NCI-H510A treated with DMSO at 0.1 percent for 48 hours (cell line): ENCODE data around the gene TSPAN3.

Experiments used
- DNase-seq: peaks from one replicate; lab custom pipeline; 2025; lab: John Stamatoyannopoulos, UW

Gene TSPAN3

DNA sequence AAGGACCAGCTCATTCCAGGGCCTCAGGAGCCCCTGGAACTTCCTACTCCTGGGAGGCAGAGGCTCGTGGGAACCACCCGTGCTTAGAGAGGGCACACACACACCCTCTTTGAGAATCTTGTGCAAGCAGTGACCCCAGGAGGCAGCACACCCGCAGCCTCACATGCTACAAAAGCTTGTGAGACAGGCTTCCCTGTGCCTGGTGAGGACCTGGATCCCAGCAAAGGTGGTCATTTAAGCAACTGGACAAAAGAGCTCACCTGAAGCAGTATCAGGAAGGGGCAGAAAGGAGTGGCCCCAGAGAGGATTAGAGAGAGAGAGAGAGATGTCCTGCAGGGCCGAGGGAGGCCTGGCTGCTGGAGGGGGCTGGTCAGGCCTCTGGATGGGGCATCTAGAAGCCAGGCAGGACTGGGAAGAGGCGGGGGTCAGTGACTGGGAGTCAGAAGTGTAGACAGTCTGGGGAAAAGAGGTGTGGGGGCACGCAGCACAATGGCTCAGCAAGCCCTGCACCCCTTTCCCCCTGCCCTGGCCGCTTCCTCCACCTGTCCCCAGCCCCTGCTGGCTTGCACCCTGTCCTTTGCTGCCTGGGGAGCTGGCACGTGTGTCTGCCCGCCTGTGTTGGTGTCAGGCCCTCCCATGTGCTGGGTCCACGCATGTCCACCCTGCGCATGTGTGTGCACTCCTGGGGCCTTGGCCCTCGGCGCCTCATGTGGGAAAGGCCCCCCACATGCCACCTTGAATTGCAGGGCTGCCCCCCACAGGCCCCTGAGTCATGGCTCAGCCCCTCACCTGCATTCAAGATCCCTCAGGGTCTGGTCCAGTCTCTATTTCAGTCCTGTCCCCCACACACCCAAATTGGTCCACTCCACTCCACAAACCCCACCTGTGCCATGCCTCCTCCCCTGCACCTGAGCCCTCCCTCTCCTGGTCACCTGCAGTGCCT, 36.9 kb downstream of the TSPAN3 start:
- no peak for DNase-seq

DNA sequence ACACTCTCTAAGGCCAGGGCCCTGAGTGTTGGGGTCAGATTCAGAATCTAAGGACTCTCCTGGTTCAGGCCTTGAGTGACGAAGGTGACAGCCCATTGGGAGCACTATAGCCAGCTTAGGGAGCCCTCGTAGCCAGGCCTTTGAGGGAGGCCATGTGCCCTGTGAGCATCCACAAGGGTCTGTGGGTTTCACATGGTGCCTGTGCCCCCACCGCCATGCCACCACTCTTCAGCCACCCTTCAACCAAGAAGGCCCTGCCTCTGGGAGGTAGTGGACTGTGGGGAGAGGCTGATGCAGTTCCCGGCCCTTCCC, 37.5 kb downstream of the TSPAN3 start:
- no peak for DNase-seq

DNA sequence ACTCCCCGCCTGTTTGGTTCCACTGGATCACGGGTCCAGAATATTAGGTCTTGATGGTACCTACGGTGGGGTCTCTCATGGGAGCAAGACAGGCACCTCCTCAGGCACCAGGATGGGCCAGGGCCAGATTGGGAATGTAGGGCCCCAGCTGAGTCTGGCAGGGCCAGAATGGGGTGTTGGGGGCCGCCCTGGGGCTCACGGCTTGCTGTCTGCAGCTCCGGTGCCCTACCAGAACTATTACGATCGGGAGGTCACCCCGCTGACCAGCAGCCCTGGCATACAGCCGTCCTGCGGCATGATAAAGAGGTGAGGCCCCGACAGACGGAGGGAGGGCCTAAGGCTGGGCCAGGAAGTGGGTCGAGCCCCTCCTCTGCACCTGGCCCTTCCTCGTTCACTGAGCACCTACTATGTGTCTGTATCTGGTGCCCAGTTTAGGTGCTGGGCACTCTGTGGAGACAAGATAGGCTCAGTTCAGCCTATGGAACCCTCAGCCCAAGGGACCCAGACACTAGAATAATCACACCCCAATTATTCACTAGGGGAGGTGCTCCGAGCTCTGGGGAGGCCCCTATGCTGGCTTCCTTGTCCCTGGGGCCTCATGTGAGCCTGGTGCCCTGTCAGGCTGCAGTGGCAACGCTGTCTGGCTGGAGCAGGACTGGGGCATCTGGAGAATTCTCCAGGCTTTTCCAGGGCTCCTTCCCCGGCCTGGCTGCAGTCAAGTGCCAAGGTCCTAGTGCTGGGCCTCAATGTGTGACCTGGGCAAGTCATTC, 38.1 kb downstream of the TSPAN3 start:
- DNase-seq = no peak

DNA sequence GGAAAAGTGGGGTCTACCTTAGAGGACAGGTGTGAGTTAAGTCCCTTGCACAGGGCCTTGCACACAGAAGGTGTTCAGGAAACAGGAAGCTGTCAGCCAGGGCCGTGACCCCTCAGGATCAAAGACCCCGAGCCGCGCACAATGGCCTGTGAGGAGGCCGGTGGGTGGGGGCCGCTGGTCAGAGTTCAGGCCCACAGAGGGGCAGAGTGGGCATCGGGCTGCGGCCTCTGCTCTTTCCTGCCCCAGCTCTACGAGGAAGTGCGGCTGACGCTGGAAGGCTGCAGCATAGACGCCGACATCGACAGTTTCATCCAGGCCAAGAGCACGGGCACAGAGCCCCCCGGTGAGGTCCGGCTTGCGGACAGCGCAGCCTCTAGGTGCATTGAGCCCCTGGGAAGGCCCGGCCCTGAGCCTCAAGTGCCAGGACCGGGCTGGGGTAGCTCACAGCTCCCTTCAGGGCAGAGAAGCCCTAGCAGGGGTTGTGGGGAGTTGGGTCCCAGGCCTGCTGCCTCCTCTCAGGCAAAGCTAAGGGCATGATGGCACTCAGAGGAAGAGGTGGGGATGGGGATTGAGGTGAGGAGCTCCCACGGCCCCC, 38.8 kb downstream of the TSPAN3 start:
- no peak for DNase-seq

DNA sequence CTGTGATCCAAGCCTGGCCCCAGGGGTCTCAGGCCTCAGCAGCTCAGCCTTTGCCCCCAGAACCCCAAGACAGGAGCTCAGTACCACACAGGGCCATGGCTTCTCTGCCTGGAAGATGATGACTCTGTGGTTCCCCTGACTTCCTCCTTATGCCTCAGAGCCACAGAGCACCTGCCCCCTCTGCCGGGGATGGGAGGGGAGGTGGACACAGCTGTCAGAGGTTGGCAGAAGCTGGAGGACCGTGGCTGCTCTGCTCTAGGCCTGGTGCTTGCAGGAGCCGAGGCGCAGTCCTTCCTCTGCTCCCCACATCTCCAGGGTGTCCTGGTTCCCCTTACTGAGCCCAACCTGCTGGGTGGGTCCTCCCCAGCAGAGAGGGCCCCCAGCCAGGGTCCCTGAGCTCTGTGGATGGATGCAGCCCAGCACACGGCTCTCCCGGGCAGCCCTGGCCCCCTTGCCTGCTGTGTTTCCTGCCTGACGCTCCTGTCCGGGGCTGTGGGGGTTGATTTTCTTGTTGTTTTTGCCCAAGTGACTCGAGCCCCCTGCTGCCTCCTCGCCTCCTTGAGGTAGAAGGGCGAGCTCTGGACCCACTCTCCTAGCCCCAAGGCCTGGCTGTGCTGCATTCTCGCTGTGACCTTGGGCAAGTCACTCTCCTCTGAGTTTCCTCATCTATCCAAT, 39.4 kb downstream of the TSPAN3 start:
- peak; percentile 43 for DNase-seq

DNA sequence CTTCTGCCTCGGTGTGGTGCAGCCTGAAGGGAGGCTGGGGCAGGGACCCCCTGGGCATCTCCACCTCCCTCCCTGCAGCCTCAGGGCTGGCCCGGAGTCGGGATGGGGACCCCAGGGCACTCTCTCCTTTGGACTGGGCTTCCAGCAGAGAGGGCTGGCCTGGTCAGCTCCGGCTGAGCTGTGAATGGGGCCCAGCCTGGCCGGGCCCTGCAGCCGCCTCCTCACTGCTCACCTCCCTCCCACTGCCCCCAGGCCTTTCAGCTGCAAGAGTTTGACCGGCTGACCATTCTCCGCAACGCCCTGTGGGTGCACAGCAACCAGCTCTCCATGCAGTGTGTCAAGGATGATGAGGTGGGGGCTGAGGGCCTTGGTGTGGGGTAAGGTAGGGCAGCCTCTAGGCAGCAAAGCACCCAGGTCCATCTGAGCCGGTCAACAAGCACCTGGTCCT, 40.0 kb downstream of the TSPAN3 start:
- DNase-seq = no peak

DNA sequence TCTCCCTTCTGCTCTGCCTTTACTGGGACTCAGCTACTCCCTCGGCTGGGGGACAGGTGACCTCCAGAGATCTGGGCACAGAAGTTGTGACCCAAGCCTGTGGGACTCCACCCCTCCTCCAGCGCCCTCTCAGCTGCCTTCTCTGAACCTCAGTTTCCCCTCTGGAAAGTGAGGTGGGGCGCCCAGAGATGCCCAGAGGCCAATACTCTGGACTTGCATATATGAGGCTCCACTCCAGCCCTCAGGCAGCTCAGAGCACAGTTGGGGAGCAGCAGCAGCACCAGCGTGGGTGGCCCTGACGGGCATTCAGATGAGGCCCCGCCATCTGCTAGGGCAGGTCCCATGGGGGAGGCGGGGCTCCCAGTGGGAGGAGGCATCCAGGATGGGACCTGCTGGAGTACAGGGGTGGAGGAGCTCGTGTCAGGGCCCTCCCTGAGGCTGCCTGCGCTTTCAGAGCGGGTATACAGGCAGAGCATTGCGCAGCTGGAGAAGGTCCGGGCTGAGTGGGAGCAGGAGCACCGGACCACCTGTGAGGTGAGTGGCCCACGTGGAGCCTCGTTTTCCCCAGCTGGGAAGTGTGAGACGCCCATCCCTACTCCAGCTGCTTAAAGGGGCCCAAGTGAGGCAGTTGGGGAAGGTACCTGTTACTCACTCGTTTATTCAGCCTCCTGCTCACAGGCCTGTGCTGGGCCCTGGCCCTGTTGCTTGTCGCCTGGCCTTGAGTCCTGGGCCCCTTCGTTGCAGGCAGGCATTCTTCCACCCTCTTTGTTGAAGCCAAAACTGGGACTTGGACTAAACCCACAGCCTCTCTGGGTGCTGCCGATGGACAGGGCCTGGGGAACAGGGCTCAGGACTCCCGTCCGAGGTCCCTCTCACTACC, 40.6 kb downstream of the TSPAN3 start:
- DNase-seq = no peak

DNA sequence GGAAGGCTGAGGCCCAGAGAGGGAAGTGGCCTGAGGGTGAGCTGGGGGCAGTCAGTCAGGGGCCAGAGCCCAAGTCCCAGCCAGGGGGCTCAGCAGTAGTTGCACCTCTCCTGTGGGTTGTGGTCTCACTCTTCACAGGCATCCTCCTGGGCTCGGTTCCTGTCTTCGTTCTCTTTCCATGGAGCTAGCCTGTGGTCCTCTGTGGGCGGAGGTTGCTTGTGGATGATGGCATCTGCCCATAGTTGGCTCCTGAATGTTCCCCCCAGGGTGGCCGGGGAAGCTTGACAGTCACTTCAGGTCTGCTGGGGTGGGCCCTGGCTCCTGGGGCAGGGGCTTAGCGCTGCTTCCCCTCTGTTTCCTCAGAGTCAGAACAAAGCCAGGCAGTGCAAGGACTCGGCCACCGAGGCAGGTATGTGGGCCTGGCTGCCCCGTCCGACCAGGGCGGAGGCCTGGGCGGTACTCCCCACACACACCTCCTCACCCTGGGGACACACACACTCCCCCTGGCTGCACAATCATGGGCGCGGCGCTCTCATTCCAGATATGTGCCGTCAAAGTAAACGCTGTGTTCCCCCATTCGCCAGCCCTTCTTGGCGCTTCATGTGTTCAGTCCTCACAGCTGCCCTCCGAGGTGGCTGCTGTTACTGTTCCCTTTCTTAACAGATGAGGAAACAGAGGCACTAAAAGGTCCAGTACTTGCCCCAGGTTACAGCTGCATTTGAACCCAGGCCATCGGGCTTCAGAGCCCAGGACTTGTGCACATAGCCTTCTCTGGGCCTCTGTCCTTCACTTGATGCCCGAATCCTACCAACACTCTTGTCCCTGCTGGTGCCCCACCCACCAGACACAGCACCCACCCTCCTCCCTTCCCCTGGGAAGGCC, 41.5 kb downstream of the TSPAN3 start:
- no peak for DNase-seq

DNA sequence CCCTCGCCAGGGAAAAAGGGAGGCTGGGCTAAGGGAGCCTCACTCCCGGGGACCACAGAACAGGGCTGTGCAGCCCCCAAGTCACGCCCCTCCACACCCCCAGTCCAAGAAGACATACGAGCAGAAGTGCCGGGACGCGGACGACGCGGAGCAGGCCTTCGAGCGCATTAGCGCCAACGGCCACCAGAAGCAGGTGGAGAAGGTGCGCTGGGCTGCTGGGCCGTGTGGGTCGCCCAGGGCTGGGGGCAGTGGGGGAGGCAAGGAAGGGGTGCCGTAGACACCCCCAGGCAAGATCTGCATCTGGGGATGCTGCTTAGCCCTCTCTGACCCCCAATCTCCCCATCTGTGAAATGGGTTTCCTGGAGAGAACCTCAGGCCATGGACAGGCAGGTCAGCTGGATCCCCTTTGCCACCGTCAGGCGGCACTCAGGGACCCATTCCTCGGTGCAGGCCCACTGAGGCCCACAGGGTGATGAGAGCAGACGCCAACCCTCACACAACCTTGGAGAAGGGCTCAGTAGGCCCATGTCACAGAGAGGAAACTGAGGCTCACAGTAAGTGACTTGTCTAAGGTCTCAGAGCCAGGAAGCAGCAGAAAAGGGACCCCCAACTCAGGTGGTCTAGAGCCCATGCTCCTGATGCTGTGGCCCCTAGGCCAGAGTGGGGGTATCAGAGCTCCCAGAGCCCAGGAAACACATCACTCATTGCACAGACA, 42.3 kb downstream of the TSPAN3 start:
- DNase-seq = no peak

DNA sequence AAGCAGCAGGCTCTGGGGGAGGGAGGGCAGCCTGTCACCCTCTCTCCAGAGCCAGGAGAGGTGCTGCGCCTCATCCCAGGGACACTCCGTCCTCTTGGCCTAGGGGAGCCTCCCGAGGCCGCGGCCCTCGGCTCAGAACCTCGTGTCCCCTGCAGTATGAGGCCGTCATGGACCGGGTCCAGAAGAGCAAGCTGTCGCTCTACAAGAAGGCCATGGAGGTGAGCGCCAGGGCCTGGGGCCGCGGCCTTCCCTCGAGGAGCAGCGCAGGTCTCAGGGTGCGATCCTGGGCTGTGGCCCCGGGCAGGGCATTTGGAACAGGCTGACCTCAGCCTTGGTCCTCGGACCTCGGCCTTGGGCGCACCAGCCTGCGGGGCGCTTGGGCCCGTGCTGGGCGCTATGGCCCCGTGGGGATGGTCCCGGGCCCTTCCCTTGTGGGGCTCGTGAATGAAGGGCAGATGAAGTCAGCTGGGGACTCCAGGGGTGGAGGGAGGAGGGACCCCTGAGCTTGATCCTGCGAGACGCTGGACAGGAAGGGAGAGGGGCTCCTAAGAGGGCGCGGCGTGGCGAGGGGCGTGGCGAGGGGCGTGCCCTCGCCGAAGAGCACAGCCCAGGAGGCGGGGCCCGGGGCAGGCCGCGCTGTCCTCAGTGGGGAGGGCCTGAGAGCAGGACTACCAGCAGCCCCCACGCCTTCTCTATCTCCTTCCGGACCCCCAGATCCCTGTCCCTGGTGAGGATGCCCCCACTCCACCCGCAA, 43.0 kb downstream of the TSPAN3 start:
- no peak for DNase-seq

DNA sequence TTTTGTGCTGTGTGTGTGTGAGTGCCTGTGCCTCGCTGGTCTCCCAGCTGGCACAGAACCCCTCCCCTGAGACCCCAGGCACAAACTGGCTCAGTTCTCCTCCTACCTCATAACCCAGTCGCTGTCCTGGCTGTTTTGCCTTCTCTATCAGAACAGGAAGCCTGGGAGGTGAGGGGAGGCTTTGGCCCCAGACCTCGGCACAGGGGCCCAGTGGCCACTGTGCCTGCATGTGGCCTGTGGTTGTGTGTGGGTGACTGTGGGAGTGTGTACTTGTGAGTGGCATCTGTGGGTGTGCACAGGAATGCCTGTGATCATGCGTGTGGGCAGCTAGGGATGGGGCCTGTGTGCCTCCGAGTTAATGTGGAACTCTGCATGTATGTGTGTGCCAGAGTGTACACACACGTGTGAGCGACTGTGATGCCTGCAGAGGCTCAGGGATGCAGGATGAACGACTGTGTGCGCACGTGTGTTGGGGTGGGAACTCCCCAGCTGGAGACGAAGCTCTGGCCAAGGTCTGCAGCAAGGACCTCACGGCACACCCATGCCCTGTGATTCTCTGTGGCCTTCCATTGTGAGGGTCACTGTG, 43.7 kb downstream of the TSPAN3 start:
- no peak for DNase-seq

DNA sequence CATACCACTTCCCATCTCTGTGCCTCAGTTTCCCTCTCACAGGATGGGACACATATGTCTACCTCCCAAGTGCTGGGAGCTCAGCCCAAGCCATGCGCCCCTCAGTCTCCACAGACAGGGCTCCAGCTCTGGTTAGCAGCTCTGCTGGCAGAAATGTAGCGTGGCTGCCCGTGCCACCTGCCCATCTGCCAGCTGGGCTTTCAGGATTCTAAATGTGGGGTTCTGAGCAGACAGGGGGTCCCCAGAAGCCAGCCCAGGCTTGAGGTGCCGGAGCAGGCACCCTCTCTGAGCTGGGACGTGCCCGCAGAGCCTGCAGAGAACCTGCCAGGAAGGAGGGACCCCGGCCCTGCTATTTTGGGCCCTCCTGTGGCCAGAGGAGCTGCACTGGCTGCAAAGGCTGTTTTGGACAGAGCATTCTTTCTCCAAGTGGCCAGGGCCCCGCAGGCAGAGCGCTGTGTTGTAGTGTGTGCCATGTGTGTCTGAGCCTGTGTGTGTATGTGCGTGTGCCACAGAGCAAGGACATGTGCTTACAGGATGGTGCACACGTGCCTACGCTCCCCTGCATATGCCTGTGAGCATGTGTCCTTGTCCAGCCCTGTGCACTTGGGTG, 44.3 kb downstream of the TSPAN3 start:
- no peak for DNase-seq

DNA sequence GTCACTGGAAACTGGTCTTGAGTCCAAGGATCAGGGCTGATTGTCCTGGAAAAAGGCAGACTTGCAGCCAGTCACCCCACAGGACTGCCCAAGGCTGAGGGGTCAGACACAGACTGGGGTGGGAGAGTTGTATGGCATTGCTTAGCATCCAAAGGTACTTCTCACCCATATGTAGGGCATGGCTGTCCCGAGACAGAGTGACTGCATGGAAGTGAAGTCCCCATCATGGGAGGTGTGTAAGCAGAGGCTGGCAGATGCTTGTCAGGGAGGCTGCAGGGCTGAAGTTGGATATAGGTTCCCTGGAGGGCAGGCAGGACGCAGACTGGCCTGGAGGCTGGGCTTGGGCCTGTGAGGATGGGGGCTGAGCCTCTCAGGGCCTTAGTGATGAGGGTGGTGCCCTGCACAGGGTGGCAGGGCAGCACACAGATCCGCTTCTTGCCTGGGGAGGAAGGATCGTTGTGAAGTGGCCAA, 44.9 kb downstream of the TSPAN3 start:
- no peak for DNase-seq

DNA sequence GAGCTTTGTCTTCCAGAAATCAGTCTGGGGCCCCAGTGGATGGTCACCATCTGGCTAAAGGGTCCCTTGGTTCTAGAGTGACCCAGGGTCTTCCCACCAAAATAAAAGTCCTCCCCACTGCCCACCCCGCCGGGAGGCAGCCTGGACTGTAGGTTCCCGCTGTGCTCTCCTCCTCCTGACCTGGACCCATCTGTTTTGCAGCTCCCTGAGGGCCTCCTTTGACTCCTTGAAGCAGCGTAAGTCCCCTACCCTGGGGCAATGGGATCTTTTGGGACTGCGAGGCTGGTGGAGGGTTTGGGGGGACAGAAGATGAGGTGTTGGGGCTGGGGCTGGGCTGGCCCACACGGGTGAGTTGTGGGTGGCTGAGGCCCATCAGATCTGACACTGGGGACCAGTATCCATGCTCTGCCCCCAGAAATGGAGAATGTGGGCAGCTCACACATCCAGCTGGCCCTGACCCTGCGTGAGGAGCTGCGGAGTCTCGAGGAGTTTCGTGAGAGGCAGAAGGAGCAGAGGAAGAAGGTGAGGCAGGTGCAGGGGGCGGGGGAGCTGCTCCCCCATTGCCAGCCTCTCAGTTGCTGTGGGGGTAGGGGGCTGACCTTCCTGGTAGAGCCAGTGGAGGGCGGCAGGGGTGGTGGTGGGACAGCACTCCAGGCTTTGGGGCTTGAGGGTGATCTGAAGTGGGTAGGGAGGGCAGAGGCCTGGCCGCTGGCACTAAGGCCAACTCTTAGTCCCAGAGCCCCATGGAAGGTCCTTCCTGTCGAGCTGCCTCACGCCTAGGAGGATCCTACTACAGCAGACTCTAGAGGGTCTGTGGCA, 45.6 kb downstream of the TSPAN3 start:
- DNase-seq = no peak

DNA sequence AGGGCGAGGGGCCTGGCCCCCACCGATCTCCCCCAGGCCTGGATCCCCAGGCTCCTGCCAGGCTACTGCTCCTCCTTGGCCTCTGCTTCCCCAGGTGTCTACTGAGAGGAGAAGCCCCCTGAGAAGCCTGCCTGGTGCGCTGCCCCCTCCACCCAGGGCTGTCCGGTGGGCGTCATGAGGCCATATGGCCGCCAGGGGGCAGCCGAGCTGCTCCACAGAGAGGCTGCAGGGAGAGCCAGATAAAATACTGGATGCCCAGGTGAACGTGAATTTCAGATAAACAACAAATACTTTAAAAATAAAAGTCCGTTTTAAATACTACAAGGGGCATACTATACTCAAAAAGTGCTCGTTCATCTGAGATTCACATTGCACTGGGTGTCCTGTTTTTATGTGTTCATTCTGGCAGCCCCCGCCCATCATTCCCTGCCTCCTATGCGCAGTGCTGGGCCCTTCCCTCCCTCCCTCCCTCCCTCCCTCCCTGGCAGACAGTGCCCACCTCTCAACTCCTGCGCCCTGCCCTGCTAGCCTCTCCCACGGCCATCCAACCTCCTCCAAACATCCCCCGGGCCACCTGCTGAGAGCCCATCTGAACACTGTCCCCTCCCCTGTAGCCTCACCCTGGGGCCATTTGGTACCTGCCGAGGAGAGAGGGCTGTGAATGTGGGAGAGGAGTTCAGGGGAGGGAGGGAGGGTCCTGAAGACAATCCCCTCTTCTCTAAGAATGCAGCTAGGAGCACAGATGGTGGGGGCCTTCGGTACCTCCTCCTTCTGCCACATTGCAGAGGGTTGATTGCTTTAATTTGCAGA, 46.4 kb downstream of the TSPAN3 start:
- DNase-seq = no peak

DNA sequence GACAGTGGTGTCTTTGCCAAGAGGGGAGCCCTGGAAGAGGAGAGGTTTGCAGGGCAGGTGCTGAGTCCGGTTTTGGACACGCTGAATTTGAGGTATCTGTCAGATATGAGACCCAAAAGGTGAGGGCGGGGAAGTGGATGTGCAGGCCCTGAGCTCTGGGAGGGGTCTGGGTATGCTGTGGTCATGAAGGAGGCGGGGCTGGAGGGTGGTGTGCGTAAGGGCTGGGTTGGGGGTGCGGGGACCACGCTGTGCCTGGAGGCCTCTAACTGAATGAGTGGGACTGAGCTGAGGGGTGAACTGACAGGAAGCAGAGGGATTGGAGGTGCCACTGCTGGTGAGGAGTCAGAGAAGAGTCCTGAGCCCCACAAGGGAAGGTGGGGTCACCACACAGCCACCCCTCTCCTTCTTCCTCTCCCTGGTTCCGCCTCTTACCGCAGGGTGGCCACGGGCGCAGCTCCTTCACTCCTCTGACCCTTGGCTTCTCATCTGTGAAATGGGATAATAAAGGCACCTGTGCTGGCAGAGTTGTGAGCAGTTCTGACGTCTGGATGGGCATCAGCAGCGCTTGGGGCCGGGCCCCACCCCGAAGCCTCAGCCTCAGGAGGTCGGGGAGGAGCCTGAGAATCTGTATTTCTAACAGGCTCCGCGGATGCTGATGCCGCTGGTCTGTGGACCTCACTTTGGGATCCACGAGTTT, 47.2 kb downstream of the TSPAN3 start:
- no peak for DNase-seq
